GM18861 (cell line): ENCODE data around the gene AS3MT.
"Not testable (repeated sequence)": the region's sequence is repeated elsewhere in the genome, so short reads cannot be mapped to it uniquely, and the experiment has no call there.

Experiments
- ATAC-seq: cut with Tn5 transposase; IDR thresholded peaks from one replicate; pipeline ENCODE4 v1.9.1; 2021; ENCODE audit not compliant: unreplicated experiment

AS3MT gene

GRCh38 chr10:102919246-102919959 lies 50.1 kb downstream of the AS3MT start:
- no peak for ATAC-seq

- no peak for ATAC-seq
Measured at GRCh38 chr10:102919992-102920739, 50.9 kb downstream of the AS3MT start.

DNA sequence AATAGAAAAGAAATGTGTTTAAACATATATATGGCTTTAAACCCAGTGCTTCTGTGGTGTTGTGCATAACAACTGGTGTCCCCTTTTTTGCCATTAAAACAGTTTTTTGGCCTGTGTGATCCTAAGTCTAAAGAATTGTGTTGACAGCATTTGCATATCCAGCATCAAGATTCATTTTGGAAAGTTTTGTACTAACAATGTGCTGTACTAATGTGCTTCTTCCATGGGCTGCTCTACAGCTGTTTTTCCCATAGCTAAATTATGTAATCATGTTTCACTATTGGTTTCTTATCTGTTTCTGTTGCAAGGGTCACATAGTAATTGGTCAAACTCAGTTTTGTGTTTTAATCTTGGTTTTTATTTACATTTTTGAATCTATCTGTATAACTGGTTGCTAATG lies 54.3 kb downstream of the AS3MT start:
- no peak for ATAC-seq

GRCh38 chr10:102926842-102927241 lies 57.6 kb downstream of the AS3MT start:
- no peak for ATAC-seq

GRCh38 chr10:102927311-102928010 lies 58.2 kb downstream of the AS3MT start:
- no peak for ATAC-seq

DNA sequence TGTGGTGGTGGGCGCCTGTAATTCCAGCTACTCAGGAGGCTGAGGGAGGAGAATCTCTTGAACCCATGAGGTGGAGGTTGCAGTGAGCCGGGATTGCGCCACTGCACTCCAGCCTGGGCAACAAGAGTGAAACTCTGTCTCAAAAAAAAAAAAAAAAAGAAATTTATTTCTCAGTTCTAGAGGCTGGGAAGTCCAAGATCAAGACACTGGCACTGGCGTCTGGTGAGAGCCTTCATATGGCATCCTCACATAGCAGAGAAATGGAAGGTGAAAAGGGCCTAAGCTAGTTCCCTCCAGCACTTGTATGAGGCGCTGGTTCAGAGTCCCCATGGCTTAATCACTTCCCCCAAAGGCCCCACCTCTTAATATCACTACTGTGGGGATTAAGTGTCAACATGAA lies 59.2 kb downstream of the AS3MT start:
- not testable (repeated sequence) for ATAC-seq

GRCh38 chr10:102930720-102931119 lies 61.5 kb downstream of the AS3MT start:
- ATAC-seq, result no peak

DNA sequence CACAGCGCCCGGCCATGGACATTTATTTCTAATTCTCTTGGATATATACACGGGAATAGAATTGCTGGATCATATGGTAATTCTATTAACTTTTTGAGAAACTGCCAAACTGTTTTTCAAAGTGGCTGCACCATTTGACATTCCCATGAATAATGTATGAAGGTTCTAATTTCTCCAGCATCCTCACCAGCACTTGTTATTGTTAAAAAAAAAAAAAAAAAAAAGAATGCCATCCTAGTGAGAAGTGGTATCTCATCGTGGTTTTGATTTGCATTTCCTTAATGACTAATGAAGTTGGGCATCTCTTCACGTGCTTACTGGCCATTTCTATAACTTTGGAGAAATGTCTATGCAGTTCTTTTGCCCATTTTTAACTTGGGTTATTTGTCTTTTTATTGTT lies 62.4 kb downstream of the AS3MT start:
- no peak for ATAC-seq

DNA sequence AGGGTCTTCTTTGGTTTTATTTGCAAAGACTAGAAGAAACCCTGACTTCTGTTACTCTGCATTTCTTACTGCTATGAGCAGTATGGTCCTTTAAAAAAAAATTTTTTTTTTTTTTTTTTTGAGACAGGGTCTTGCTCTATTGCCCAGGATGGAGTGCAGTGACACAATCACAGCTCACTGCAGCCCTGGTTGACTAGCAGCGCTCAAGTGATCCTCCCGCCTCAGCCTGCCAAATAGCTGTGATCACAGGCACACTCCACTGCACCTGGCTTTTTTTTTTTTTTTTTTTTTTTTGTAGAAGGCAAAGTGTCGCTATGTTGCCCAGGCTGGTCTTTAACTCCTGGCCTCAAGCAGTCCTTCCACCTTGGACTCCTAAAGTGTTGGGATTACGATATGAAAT lies 66.2 kb downstream of the AS3MT start:
- ATAC-seq, result no peak

GRCh38 chr10:102935939-102936605 lies 66.8 kb downstream of the AS3MT start:
- ATAC-seq, result no peak

DNA sequence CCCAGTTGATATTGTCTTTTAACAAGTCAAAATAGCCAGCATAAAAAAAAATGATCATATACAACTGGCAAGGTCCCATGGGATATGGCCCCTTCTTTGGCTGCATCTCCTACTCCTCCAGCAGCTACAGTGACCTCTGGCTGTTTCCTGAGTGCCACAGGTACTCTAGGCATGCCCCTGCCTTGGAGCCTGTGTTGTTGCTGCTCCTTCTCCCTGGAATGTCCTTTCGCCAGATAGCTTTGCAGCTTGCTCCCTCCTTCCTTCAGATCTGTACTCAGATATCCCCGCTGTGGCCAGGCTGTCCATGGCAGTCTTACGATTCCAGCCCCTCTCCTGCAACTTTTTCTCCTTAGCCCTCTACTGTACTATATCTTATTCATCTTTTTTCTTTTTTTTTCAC lies 72.1 kb downstream of the AS3MT start:
- no peak for ATAC-seq

- no peak for ATAC-seq
Measured at GRCh38 chr10:102945449-102945848, 76.2 kb downstream of the AS3MT start.

- no peak for ATAC-seq
Measured at GRCh38 chr10:102945962-102946361, 76.7 kb downstream of the AS3MT start.

DNA sequence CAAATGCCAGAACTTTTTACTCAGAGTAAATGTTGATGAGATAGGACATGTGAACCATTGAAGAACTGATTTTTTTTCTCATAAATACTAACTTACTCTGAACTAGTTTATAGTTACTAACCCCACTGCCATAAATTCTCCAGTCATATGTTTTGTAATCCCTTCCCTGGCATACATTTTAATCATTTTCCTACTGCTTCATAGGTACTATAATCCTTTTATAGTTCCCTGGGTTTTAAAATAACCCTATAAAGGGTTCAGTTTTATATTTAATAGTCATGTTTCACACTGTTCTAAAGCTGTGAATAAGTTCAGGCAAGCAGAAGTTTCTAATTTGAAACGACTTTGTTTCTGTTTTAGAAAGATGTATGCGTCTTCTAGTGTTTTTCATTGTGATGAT lies 77.7 kb downstream of the AS3MT start:
- ATAC-seq, result no peak

- no peak for ATAC-seq
Measured at GRCh38 chr10:102948176-102948575, 78.9 kb downstream of the AS3MT start.

DNA sequence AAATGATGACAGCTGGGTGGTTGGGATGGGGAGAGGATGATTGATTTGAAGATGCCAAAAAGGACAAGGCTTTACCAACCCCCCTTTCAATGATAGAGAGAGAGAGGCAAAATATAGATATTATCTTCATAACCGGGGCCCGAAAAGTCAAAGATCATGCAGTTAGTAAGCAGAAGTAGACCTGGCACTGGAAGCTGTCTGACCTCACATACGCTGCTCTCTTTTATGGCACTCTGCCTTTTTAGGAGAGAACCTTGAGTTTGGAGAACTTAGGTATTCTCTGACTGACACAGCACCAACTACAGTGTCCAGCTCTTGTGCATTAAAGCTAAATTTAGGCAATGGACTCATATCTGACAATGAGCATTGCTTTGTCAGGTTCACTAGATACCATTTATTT lies 79.5 kb downstream of the AS3MT start:
- ATAC-seq, result no peak

DNA sequence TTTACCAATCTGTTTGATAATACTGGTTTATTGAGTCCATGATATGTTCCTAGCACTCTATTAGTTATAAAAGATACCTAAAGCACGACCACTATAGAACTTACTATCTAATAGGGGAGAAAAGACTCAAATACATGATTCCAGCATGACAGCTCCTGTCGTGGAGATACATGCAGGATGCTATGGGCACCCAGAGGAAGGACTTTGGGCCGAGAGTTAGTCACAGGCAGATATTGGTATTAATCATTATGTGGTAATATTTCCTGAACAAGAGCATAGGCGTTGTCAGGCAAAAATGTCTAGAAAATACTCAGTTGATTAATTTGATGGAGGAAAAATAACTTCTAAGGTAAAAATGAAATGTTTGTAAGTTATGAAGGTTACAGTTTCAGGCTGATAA lies 80.6 kb downstream of the AS3MT start:
- ATAC-seq, result no peak

DNA sequence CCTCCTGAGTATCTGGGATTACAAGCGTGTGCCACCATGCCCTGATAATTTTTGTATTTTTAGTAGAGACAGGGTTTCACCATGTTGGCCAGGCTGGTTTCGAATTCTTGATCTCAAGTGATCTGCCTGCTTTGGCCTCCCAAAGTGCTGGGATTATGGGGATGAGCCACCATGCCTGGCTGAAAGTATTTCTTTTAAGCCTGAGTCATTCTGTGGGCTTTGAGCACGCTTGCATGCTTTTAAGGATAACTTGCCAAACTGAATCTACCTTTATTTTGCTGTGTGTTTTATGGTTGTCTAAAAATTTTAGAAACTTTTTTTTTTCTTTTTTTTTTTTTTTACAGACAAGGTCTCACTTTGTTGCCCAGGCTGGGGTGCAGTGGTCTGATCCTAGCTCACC lies 82.0 kb downstream of the AS3MT start:
- no peak for ATAC-seq
